ENCODE measurements around the gene GGACT. TPM values are rescaled to one million over a fixed set of nuclear protein-coding genes. Genes with fewer than 3 reads are reported as not detected.
"Not testable (repeated sequence)": the region's sequence is repeated elsewhere in the genome, so short reads cannot be mapped to it uniquely, and the experiment has no call there.

The GGACT gene
- total RNA-seq (2014; rRNA removed; shearing (Covaris generic)) = 0.97 and 1.2 TPM in 2 replicates

DNA sequence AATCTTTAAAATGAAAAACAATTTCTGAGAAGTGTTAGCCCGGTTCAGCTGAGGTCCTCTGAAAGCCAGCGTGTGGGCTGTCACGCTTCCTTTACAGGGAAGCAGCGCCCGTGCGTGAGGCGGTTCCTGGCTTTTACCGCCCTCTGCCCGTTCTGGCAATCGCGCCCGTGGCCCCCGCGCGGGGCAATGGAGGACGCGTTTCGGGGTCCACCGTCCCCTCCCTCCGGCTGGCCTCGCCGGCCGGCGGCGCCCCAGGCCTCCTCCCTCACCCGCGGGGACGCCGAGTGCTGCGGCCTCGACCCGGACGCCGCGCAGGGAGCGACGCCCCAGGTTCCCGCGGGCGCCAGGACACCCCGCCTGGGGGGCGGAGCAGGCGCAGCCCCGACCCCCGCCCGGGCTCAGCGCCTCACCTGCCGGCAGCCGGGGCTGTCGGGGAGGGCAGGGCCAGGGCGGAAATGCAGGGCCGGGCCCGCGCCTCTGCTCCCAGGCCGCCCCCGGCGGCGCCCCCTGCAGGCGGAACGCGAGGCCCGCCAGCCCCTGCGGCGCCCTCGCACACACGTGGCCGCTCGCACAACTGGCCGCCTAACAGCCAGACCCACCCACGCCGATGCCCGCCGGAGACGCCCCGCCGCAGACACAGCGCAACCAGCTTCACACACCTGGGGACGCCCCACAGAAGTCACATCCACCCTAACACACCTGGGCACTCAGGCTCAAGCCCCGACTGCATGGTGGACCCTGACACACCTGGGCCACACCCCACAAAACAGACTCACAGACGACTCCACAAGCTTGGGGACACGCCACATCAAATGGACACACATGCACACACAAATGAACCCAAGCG is at the start of gene GGACT:
TSS of gene GGACT (minus strand) at position 459 of the 847 bp plus-strand sequence. CDS start 56,198 bp downstream, outside the sequence.
- no peaks in the 10 kb centered on the region for H3K9me3 ChIP-seq (replicated peaks)
- H3K27ac ChIP-seq = peak within 1 kb of the TSS; percentile 36; the same call in 1 of the 2 replicates
- H3K36me3 ChIP-seq = no peaks in the 10 kb centered on the region
- peak within 1 kb of the TSS; percentile 69 for H3K4me3 ChIP-seq
- DNase-seq = peak; percentile 69 to 76
- no peaks in the 10 kb centered on the region for H3K27me3 ChIP-seq
- H3K4me1 ChIP-seq = no peaks in the 10 kb centered on the region; the same call in 1 of the 2 replicates

DNA sequence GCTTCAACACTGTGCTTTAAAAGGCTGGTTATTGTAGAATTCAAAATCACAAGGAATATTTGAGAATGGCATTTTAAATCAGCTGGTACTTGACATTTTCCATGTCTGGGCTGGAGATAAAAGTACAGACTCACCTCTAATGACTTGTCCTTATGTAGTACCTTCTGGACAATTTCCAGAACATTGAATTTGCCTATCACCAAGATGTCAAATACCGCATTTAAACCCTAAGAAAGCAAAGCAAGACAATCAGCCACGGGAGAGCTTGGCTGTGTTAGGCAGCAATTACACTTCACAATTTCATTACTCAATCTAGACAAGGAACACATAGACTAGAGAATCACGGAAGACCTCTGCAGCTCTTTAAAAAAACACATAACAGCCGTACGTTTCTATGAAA is 49.2 kb upstream of the GGACT start:
- Histone ChIP-seq H3K27ac (no peak overlapping the region), H3K4me3 (no peak overlapping the region), H3K27me3 (no peaks in the 10 kb centered on the region), H3K4me1 (no peaks in the 10 kb centered on the region), H3K36me3 (peaks cover 4% of the 10 kb centered on the region; the same call in 1 of the 2 replicates), H3K9me3 (replicated peaks) (no peaks in the 10 kb centered on the region)
- no peak for DNase-seq

DNA sequence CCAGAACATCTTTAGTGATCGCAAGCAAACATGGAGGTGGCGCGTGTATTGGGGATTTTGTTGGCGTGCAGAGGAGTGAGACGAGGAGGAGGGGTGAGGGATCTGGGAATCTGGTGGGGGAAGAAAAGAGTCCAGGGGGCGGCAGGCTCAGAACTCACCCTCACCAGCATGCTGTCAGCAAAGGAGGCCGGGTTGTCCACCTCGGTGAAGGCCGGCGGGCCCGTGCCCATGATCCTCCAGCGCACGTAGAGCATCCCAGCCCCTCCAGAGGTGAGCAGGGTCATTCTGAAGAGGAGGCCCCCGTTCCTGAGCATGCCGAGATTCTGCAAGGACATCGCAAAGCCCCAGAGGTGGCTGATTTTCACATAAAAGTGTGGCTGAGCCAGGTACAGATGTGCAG is 48.8 kb upstream of the GGACT start:
- DNase-seq = no peak
- Histone ChIP-seq H3K4me1 (no peaks in the 10 kb centered on the region), H3K27ac (no peak overlapping the region), H3K4me3 (no peak overlapping the region), H3K36me3 (peaks cover 4% of the 10 kb centered on the region), H3K9me3 (replicated peaks) (no peaks in the 10 kb centered on the region), H3K27me3 (no peaks in the 10 kb centered on the region)

DNA sequence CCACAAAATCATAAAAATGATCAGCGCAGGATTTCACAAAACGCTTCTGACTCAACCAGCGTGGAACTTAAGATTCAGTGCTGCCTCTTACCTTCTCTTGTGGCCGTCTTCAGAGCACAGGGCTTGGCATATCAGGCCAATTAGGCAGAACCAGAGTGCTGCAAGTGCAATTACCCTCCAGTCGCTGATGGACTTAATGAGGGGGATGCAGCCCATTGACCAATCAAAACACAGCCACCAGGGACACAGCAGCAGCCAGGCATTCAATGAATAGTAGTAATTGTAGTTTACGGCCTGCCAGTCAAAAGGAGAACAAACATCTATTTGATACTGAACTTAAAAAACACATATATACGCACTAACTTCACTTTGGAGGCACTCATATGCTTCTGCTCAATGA is 47.9 kb upstream of the GGACT start:
- DNase-seq = no peak
- Histone ChIP-seq H3K27me3 (no peaks in the 10 kb centered on the region), H3K9me3 (replicated peaks) (no peaks in the 10 kb centered on the region), H3K4me1 (no peaks in the 10 kb centered on the region), H3K27ac (no peak overlapping the region), H3K36me3 (peaks cover 4% of the 10 kb centered on the region), H3K4me3 (no peak overlapping the region)

DNA sequence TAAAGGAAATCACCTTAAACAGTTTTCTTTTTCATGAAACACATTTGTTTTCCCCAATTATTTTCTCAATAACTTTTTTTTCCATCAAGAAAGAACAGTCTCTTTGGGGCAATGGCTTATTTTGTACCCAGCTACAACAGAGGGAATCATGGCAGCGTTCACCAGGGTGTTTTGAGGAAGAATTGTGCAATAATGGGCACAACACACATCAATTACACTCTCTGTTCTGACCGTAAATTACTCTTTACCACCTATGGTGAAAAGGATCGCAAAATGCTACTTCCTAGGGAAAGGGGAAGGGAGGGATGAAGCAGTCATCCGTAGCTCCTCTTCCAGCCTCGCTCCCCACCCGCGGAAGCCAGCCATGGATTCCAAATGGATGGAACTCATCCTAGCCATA is 47.4 kb upstream of the GGACT start:
- Histone ChIP-seq H3K9me3 (replicated peaks) (no peaks in the 10 kb centered on the region), H3K4me3 (no peak overlapping the region), H3K27me3 (no peaks in the 10 kb centered on the region), H3K36me3 (peaks cover 4% of the 10 kb centered on the region), H3K27ac (no peak overlapping the region), H3K4me1 (no peaks in the 10 kb centered on the region)
- DNase-seq = no peak

DNA sequence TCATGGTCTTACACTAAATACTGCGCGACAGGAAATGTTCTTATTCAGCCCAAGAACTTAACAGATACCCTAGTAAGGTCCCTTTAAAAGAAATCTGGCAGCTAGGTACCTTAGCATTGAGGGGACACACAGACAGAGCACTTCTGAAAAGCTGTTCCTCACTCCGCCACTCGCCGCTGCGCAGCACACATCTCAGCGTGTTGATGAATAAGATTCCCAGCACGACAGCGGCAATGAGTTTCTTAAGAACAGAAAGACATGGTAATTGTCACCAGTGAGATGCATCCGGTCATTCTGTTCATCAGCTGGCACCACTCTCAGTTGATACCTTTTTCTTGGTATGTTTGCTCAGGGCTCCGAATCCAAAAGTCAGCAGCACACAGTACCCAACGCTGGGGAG is 46.1 kb upstream of the GGACT start:
- Histone ChIP-seq H3K27me3 (no peaks in the 10 kb centered on the region), H3K9me3 (replicated peaks) (no peaks in the 10 kb centered on the region), H3K36me3 (peaks cover 4% of the 10 kb centered on the region), H3K4me1 (no peaks in the 10 kb centered on the region), H3K4me3 (no peak overlapping the region), H3K27ac (no peak overlapping the region)
- DNase-seq = no peak

DNA sequence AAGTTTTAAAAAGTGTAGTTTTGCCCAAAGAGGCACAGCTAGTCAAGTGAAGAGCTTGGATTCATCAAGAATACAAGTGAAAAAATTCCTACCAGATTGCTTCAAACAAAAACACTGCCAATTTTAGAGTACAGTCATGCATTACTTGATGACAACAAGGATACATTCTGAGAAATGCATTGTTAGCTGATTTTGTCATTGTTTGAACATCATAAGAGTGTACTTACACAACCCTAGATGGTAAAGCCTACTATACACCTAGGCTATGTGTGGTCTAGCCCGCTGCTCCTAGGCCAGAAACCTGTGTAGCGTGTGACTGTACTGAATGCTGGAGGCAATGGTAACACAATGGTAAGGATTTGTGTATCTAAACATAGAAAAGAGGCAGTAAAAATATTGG is 44.9 kb upstream of the GGACT start:
- no peak overlapping the region for H3K4me3 ChIP-seq
- H3K4me1 ChIP-seq = no peaks in the 10 kb centered on the region
- H3K27me3 ChIP-seq = no peaks in the 10 kb centered on the region
- no peak for DNase-seq
- H3K27ac ChIP-seq = no peak overlapping the region
- no peaks in the 10 kb centered on the region for H3K9me3 ChIP-seq (replicated peaks)
- H3K36me3 ChIP-seq = peaks cover 4% of the 10 kb centered on the region

DNA sequence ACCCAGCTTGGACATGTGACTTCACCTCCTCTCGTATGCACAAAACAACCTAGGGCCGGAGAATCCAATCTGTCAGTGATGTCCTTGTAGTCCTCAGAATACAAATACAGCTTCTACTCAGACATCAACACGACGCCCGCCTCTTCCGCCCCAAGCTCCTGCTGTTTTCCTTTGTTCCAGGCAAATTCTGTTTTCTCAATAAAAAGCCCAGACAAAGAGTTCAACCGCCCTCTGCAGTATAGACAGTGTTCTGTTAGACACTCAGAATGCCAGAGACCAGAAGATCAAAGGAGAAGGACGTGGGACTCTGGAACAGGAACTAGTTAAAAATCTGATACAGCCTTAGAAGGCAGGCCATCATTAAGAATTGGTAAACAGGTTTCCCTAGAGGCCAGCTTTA is 42.0 kb upstream of the GGACT start:
- H3K4me3 ChIP-seq = no peak overlapping the region
- DNase-seq = no peak
- H3K27me3 ChIP-seq = no peaks in the 10 kb centered on the region
- no peaks in the 10 kb centered on the region for H3K4me1 ChIP-seq
- H3K27ac ChIP-seq = no peak overlapping the region
- peaks cover 4% of the 10 kb centered on the region for H3K36me3 ChIP-seq
- H3K9me3 ChIP-seq (replicated peaks) = no peaks in the 10 kb centered on the region

DNA sequence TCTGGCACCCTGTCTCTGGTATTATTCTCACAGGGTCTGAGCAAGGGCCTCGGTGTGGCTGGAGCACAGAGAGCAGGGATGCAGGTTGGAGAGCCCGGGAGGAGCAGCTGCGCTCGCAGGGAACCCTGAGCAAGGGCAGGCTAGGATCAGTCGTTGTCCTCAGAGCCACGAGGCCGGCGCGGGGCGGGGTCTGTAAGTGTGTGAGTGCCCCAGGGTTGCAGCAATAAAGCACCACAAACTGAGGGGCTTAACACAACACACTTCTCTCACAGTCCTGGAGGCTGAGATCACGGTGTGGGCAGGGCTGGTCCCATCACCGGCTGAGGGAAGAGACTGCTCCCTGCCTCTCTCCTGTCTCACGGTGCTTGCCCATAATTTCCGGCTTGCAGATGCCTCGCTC is 38.5 kb upstream of the GGACT start:
- Histone ChIP-seq H3K36me3 (no peaks in the 10 kb centered on the region; the same call in 1 of the 2 replicates), H3K4me1 (no peaks in the 10 kb centered on the region), H3K27me3 (no peaks in the 10 kb centered on the region), H3K27ac (no peak overlapping the region), H3K9me3 (replicated peaks) (no peaks in the 10 kb centered on the region), H3K4me3 (no peak overlapping the region)
- no peak for DNase-seq

DNA sequence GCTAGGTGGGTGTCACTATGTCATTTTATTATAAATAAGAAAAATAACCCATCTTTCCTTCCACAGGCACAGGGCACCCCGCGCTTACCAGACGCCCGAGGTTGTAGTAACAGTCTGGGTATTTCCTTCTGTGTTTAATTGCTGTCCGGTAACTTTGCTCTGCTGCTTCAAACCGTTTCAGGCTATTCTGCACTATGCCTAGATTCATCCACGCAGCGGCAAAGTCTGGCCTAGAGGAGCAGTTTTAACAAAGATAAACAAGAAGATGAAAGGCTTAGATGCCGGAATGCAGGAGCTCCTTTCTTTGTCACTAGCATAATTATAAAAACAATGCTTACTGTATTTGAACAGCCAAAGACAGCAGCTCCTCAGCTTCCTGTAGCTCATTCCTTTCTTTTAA is 36.9 kb upstream of the GGACT start:
- H3K27me3 ChIP-seq = no peaks in the 10 kb centered on the region
- DNase-seq = no peak
- no peaks in the 10 kb centered on the region for H3K9me3 ChIP-seq (replicated peaks)
- H3K36me3 ChIP-seq = peaks cover 3% of the 10 kb centered on the region; the same call in 1 of the 2 replicates
- no peaks in the 10 kb centered on the region for H3K4me1 ChIP-seq
- H3K4me3 ChIP-seq = no peak overlapping the region
- H3K27ac ChIP-seq = no peak overlapping the region

DNA sequence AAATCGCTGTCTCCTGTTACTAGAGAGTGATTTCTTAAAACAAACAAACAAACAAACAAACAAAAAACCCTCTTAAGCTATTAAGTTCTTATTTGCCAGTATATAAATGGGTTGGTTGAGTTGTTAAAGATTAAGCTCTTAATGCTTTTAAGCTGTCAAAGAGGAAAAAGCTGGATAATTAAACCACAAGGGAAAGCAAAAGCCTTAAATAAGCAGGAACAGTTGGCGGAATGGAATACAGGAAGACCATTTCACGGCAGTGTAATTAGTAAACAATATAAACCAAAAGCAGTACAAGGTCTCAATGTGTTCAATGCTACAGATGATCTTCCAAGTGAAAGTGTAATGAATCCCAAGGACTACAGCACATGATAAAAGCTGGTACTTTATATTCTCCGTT is 32.2 kb upstream of the GGACT start:
- H3K4me3 ChIP-seq = no peak overlapping the region
- no peaks in the 10 kb centered on the region for H3K27me3 ChIP-seq
- no peaks in the 10 kb centered on the region for H3K9me3 ChIP-seq (replicated peaks)
- no peaks in the 10 kb centered on the region for H3K4me1 ChIP-seq
- peaks cover 3% of the 10 kb centered on the region; the same call in 1 of the 2 replicates for H3K36me3 ChIP-seq
- H3K27ac ChIP-seq = no peak overlapping the region
- no peak for DNase-seq

DNA sequence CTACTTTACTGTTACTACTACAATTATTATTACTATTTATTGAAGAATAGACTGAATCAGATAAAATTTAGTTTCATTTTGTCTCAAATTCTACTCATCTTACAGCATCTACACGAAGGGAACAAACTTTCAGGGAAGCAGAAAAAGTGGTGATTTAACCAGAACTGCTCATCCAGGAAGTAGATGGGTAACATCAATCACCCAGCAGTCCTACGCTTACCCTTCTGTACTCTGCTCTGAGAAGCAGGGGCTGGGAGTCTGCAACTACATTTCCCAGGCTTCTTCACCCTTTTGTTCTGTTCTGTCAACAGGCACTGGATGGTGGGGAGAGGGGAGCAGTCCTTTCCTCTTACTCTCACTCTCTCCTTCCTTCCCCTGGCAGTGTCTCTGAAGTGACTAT is 31.4 kb upstream of the GGACT start:
- no peaks in the 10 kb centered on the region for H3K9me3 ChIP-seq (replicated peaks)
- H3K4me1 ChIP-seq = no peaks in the 10 kb centered on the region
- H3K27me3 ChIP-seq = no peaks in the 10 kb centered on the region
- peaks cover 3% of the 10 kb centered on the region; the same call in 1 of the 2 replicates for H3K36me3 ChIP-seq
- DNase-seq = no peak
- H3K4me3 ChIP-seq = no peak overlapping the region
- H3K27ac ChIP-seq = no peak overlapping the region

DNA sequence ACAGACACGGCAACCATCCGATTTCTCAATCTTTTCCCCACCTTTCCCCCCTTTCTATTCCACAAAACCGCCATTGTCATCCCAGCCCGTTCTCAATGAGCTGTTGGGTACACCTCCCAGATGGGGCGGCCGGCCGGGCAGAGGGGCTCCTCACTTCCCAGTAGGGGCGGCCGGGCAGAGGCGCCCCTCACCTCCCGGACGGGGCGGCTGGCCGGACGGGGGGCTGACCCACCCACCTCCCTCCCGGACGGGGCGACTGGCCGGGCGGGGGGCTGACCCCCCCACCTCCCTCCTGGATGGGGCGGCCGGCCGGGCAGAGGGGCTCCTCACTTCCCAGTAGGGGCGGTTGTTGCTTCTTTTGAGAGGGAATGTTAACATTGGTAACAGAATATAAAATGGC is 30.3 kb upstream of the GGACT start:
- H3K27ac ChIP-seq; H3K4me3 ChIP-seq; H3K9me3 ChIP-seq (replicated peaks); DNase-seq; H3K4me1 ChIP-seq; H3K36me3 ChIP-seq; H3K27me3 ChIP-seq: not testable (repeated sequence)

DNA sequence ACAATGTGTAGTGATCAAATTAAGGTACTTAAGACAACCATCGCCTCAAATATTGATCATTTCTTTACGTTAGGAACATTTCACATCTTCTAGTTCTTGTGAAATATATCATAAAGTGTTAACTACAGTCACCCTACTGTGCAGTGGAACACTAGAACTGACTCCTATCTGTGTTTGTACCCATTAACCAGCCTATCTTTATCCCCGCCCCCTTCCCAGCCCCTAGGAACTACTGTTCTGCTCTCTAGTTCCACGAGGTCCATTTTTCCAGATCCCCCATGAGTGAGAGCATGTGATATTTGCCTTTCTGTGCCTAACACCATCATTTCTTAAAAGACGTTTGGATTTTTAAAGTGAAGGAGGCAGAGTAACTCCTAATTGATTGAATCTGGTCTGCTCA is 24.4 kb upstream of the GGACT start:
- H3K4me1 ChIP-seq = no peaks in the 10 kb centered on the region
- H3K36me3 ChIP-seq = no peaks in the 10 kb centered on the region
- H3K4me3 ChIP-seq = no peak overlapping the region
- no peaks in the 10 kb centered on the region for H3K27me3 ChIP-seq
- no peak for DNase-seq
- no peak overlapping the region for H3K27ac ChIP-seq
- no peaks in the 10 kb centered on the region for H3K9me3 ChIP-seq (replicated peaks)

DNA sequence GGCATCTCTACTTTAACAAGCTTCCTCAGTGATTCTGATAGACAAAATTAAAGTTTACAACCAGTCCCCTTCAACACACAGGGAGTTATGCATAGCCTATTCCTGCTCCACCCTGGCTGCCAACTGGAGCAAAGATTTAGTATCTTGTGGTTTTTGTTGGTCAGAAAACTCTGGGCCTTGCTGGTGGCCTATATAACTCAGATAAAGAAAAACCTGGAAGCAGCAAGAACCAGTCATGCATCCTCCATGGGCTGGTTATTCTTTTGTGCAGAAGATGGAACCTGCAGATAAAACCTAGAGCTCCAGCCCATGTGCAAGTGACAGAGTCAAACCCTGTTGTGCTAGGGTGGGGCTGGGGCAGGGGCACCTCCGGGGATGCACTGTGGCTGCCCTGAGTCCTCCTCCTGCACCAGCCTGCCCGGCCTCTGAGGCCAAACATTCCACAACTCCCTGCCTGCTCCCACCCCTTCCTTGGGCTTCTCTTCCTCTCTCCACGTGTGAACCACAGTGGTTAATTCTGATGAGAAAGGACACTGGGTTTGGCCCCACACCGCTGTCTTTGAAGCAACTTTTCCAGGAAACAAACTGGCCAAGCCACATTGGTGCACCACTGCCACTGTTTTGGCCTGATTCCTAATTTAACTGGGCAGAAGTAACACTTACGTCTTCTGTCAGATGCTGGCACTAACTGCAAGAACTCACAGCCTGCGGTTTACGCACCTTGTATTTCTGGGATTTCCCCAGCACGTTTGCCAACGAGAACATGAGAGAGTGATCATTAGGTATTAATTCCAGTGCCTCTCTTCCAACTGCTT is 23.3 kb upstream of the GGACT start:
- Histone ChIP-seq H3K36me3 (no peaks in the 10 kb centered on the region), H3K27me3 (no peaks in the 10 kb centered on the region), H3K9me3 (replicated peaks) (no peaks in the 10 kb centered on the region), H3K4me1 (no peaks in the 10 kb centered on the region), H3K4me3 (no peak overlapping the region), H3K27ac (no peak overlapping the region)
- no peak for DNase-seq

Measured in SJCRH30 (cell line).